Regular cardiac myocyte (primary cell): ENCODE measurements around the gene OR6C3. TPM values are rescaled to one million over a fixed set of nuclear protein-coding genes. Genes with fewer than 3 reads are reported as not detected.

Experiments
- total RNA-seq: library from RNA; depleted of rRNA; stranded (reverse); fragments of >200 nt; gene quantifications from 2 replicates; pipeline ENCODE4 v1.2.3, GENCODE V29; 2014

The OR6C3 gene
- total RNA-seq, result not detected in 2 replicates

GRCh38 chr12:55330446-55330845 is at the start of gene OR6C3:
Gene OR6C3, plus strand, starts transcription at chr12:55330746. Its CDS starts 955 bp downstream, at chr12:55331701.

GRCh38 chr12:55296469-55296868 is 34.1 kb upstream of the OR6C3 start, which contains the start of gene OR6C6:
Gene OR6C6, minus strand, starts transcription at chr12:55296569. Its CDS starts 1,337 bp downstream, at chr12:55295232.

DNA sequence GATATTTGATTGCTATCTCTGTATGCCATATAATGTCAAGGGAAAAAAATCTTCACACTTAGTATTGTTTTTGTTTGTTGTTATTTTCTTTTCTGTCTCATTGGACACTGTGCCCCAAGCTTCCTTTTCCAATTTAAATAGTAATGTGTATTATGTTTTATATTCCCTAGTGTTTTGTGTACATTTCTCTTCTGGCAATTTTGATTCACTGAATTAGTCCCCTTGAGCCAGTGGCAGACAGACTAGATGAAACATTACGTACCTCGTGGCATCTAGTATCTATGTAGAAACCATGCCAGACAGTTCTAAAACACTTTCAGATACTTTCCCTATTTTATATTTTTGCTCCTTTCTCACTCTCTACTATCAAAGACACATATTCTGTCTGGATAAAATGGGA is 16.5 kb upstream of the OR6C3 start, which contains the start of gene OR6C1:
OR6C1 (plus strand) TSS at position 301 of the 400 bp plus-strand sequence. CDS start 6,257 bp downstream, outside the sequence.

GRCh38 chr12:55362675-55363074 is 32.1 kb downstream of the OR6C3 start, which contains the start of gene OR6C75:
Gene OR6C75, plus strand, starts transcription at chr12:55362975. Its CDS starts 2,136 bp downstream, at chr12:55365111.

Other genes with a start within 250 kb of the OR6C3 start
- gene OR9K2, start 204.3 kb upstream of the OR6C3 start, total RNA-seq, result not detected in 2 replicates
- not detected in 2 replicates for gene OR10A7, start 109.7 kb upstream of the OR6C3 start, total RNA-seq
- under 0.01 TPM in 1 of 2 replicates, not detected in the other for gene OR6C74, start 86.1 kb upstream of the OR6C3 start, total RNA-seq
- gene OR6C6, start 34.2 kb upstream of the OR6C3 start, total RNA-seq, result not detected in 2 replicates
- gene OR6C1, start 16.4 kb upstream of the OR6C3 start, total RNA-seq, result not detected in 2 replicates
- not detected in 2 replicates for gene OR6C75, start 32.2 kb downstream of the OR6C3 start, total RNA-seq
- not detected in 2 replicates for gene OR6C65, start 69.8 kb downstream of the OR6C3 start, total RNA-seq
- gene OR6C76, start 95.5 kb downstream of the OR6C3 start, total RNA-seq, result not detected in 2 replicates
- gene OR6C2, start 113.3 kb downstream of the OR6C3 start, total RNA-seq, result not detected in 2 replicates
- not detected in 2 replicates for gene OR6C70, start 139.4 kb downstream of the OR6C3 start, total RNA-seq
- not detected in 2 replicates for gene OR6C68, start 161.6 kb downstream of the OR6C3 start, total RNA-seq
- gene OR6C4, start 218.9 kb downstream of the OR6C3 start, total RNA-seq, result not detected in 2 replicates
- not detected in 2 replicates for gene OR2AP1, start 241.7 kb downstream of the OR6C3 start, total RNA-seq